ENCODE results near the gene CDC42EP1. TPM values are rescaled to one million over a fixed set of nuclear protein-coding genes. Genes with fewer than 3 reads are reported as not detected.
"Not testable (repeated sequence)": the region's sequence is repeated elsewhere in the genome, so short reads cannot be mapped to it uniquely, and the experiment has no call there.

CDC42EP1 gene
- total RNA-seq, 4 donors from 2014 or later, result 44.4 to 80.1 (median 70.5) TPM

- DNase-seq (ENCODE audit: low spot score in 2 of 2), result no peak
- intact Hi-C loops (cut with DNase I; ENCODE audit: low total_unique reads), result loop anchor here (10.0 kb wide), 1 partner anchor 55 kb away; the partner anchor contains the start of gene LGALS2
- no peak for TF ChIP-seq CTCF (IDR thresholded peaks at IDR 0.05)
- no peak for TF ChIP-seq POLR2A (IDR thresholded peaks at IDR 0.05)
- 40 to 52% methylated on average over 2 of the region's 2 CpGs for WGBS, 2 donors
- H3K4me3 ChIP-seq (ENCODE audit: low read depth, poor library complexity, severe bottlenecking), result no peak overlapping the region
Measured at GRCh38 chr22:37529652-37530345, 30.5 kb upstream of the CDC42EP1 start.

- WGBS, 2 donors, result 49 to 56% methylated on average over 9 of the region's 9 CpGs
- DNase-seq (ENCODE audit: low spot score in 2 of 2), result no peak
Measured at GRCh38 chr22:37533995-37534394, 26.3 kb upstream of the CDC42EP1 start.

GRCh38 chr22:37534445-37534844, 25.8 kb upstream of the CDC42EP1 start:
- TF ChIP-seq POLR2A (IDR thresholded peaks at IDR 0.05), result no peak
- no peak for TF ChIP-seq CTCF (IDR thresholded peaks at IDR 0.05)
- intact Hi-C loops (cut with DNase I; ENCODE audit: low total_unique reads), result no loop called here
- no peak overlapping the region for H3K4me3 ChIP-seq (ENCODE audit: low read depth, poor library complexity, severe bottlenecking)
- 87 to 97% methylated on average over 3 of the region's 3 CpGs for WGBS, 2 donors
- no peak for DNase-seq (ENCODE audit: low spot score in 2 of 2)

More at GRCh38 chr22:37533995-37534394, 26.3 kb upstream of the CDC42EP1 start:
- H3K4me3 ChIP-seq (ENCODE audit: low read depth, poor library complexity, severe bottlenecking), result no peak overlapping the region
- intact Hi-C loops (cut with DNase I; ENCODE audit: low total_unique reads), result no loop called here
- TF ChIP-seq CTCF (IDR thresholded peaks at IDR 0.05), result no peak
- TF ChIP-seq POLR2A (IDR thresholded peaks at IDR 0.05), result no peak

GRCh38 chr22:37535159-37535558, 25.1 kb upstream of the CDC42EP1 start:
- DNase-seq (ENCODE audit: low spot score in 2 of 2), result no peak
- WGBS, 2 donors, result 96 to 97% methylated on average over 6 of the region's 6 CpGs
- intact Hi-C loops (cut with DNase I; ENCODE audit: low total_unique reads), result no loop called here
- H3K4me3 ChIP-seq (ENCODE audit: low read depth, poor library complexity, severe bottlenecking), result no peak overlapping the region
- no peak for TF ChIP-seq POLR2A (IDR thresholded peaks at IDR 0.05)
- no peak for TF ChIP-seq CTCF (IDR thresholded peaks at IDR 0.05)

GRCh38 chr22:37538590-37539357, 21.5 kb upstream of the CDC42EP1 start:
- intact Hi-C loops (cut with DNase I; ENCODE audit: low total_unique reads), result no loop called here
- WGBS, 2 donors, result 14 to 19% methylated on average over 20 of the region's 20 CpGs
- no peak for TF ChIP-seq POLR2A (IDR thresholded peaks at IDR 0.05)
- TF ChIP-seq CTCF (IDR thresholded peaks at IDR 0.05), result peak in 2 of 3 donors; percentile 56 to 97
- peak; percentile 90 to 98 for DNase-seq (ENCODE audit: low spot score in 2 of 2)
- H3K4me3 ChIP-seq (ENCODE audit: low read depth, poor library complexity, severe bottlenecking), result no peak overlapping the region

- intact Hi-C loops (cut with DNase I; ENCODE audit: low total_unique reads), result loop anchor here (10.0 kb wide), 1 partner anchor 55 kb away; no protein-coding TSS in a partner anchor
- 95 to 96% methylated on average over 6 of the region's 6 CpGs for WGBS, 2 donors
- DNase-seq (ENCODE audit: low spot score in 2 of 2); H3K4me3 ChIP-seq (ENCODE audit: low read depth, poor library complexity, severe bottlenecking): not testable (repeated sequence)
Measured at GRCh38 chr22:37539790-37540189, 20.5 kb upstream of the CDC42EP1 start.

- not testable (repeated sequence) for H3K4me3 ChIP-seq (ENCODE audit: low read depth, poor library complexity, severe bottlenecking); DNase-seq (ENCODE audit: low spot score in 2 of 2)
- 85 to 91% methylated on average over 4 of the region's 4 CpGs for WGBS, 2 donors
- intact Hi-C loops (cut with DNase I; ENCODE audit: low total_unique reads), result loop anchor here (10.0 kb wide), 1 partner anchor 52 kb away; no protein-coding TSS in a partner anchor
Measured at GRCh38 chr22:37542416-37542815, 17.9 kb upstream of the CDC42EP1 start.
